GM20000 (cell line): Measurements from ENCODE around the gene POU3F1.

Source experiments
- DNase-seq: peaks from one replicate; pipeline ENCODE4 v3.0.0; 2012; ENCODE audit warnings: low spot score
- TF ChIP-seq, protein P1 (sequence below): IDR thresholded peaks from 2 replicates; pipeline ENCODE4 v1.5.1; 2012; ENCODE audit warnings: mild to moderate bottlenecking, control low read depth; ENCODE audit errors: extremely low read depth, missing control alignments

The POU3F1 gene

DNA sequence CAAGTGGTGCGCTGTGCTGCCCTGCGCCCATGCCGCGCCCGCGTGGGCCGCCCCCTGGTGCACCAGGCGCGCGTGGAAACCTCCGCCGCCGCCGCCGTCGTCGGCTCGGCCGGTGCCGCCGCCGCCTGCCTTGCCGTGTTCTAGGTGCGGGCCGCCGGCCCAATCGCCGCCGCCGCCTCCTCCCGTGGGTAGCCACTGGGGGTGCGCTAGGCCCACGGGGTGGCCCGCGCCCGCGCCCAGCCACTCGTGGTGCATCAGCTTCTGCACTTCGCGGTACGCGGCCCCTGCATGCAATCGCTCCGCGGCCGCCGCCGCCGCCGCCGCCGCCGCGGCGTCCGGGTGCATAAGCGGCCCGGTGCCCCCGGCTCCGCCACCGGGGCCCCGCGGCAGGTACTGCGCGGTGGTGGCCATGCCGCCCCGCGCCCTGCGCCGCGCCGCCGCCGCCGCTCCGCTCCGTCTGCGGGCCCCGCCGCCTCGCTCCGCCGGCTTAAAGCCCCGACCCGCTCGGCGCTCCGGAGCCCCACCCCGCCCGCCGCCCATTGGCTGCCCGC is at the start of gene POU3F1:
POU3F1 (minus strand) TSS at position 461 of the 551 bp plus-strand sequence; CDS start at position 411, 50 bp downstream.
- no peak for DNase-seq
- TF ChIP-seq, protein P1, sequence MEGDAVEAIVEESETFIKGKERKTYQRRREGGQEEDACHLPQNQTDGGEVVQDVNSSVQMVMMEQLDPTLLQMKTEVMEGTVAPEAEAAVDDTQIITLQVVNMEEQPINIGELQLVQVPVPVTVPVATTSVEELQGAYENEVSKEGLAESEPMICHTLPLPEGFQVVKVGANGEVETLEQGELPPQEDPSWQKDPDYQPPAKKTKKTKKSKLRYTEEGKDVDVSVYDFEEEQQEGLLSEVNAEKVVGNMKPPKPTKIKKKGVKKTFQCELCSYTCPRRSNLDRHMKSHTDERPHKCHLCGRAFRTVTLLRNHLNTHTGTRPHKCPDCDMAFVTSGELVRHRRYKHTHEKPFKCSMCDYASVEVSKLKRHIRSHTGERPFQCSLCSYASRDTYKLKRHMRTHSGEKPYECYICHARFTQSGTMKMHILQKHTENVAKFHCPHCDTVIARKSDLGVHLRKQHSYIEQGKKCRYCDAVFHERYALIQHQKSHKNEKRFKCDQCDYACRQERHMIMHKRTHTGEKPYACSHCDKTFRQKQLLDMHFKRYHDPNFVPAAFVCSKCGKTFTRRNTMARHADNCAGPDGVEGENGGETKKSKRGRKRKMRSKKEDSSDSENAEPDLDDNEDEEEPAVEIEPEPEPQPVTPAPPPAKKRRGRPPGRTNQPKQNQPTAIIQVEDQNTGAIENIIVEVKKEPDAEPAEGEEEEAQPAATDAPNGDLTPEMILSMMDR = no peak

DNA sequence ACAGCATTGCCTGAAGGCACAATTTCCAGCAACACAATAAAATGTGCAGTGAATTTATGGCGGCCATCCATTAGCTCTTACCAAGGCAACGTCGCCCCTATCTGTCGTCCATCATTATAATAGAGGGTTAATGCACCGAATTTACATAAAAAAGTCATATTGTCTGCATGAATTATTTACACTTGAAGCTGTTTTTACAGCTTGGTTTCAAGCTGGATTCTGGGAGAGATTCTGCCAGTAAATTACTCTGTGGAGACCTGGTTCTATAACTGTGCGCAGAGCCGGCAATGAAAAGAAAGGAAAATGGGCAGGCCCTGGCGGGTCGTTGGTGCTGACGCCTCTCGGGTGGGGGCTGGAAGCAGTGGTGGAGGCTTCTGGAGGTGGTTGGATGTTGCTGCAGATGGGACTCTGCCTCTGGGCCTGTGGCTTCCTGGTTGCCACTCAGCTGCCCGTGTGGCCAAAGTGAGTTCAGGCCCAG is 48.9 kb upstream of the POU3F1 start:
- TF ChIP-seq, protein P1 = no peak

DNA sequence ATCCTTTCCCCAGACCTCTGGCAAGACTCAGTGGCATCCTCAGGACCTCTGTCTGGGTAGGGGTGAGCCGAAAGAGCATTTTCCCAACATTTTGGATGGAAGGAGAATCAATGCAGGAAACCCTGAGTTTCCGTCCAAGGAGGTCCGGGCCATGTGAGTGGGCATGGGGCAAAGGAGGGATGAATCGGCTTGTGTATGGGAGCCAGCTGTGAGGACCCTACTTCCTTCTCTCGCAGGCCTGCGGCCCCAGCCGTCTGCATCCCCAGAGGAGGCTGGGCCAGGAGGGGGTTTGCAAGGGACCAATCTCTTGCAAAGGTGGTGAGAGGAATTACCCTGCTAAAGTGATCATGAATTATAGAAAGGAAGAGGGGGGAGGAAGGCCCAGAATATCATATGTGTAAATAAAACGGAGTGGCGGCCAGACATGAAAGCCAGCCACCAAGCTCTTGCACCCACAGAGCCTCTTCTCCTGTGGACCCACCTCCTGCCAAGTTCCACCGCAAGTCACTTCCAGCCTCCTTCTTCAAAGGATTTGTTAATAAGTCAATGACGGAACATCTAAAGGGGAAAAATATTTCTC is 48.2 kb upstream of the POU3F1 start:
- no peak for DNase-seq
- TF ChIP-seq, protein P1 = no peak

More for the DNA sequence above, 48.9 kb upstream of the POU3F1 start:
- DNase-seq = no peak

DNA sequence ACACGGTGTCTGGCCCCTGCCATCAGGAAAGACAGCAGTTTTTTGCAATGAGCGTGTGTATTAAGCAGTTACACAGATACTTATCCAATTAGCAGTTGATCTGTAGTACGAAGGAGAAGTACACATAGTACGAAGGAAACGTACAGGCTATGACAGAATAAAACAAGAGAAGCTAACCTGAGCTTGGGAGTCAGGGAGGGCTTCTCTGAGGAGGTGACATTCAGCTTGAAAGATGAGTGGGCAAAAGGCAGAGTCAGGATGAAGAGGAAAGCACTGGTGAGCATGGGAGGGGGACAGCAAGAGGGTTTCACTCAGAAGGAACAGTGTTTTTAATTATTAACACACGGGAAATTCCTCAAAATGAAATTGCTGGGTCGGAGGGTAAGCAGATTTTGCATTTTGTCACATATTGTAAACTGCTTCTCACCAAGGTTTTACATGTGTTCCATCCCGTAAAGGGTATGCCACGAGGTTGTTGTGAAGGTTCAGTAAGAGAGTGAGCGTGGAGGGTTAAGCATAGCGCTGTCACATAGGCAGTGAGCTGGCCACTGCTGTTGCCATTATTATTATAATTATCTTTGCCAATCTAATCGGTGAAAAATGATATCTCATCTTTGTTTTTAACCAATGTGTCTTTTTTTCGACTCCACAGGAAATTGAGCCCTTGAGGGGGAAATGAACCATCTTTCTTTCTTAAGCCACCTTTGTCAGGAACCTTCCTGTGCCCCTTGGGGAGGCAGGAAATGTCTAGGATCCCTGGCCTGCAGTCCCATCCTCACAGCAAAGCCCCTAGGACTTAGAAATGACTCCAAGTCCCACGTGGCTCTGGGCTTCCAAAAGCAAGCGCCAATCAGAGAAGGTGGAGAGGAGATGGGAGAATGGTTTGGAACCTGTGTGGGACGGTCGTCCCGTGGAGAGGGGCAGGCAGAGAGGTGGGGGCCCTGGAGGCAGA is 47.3 kb upstream of the POU3F1 start:
- DNase-seq = no peak
- TF ChIP-seq, protein P1 = no peak

DNA sequence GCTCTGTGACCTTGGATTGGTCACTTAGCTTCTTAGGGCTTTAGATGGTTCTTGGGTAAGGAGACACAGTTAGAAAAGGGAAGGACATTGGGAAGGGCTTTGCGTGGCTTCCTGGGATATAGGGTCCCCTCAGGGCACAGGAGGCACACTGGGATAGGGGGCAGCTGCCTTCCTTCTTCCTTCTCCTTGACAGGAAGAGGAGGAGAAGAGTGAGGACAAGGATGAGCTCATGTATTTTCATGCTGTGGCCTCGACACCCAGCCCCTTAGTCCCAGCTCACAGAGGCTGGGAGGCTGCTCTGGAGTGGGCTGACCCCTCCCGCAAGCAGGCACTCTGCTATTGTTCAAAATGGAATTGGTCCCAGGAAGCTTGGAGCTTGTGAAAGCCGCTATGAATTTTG is 45.7 kb upstream of the POU3F1 start:
- DNase-seq = no peak
- TF ChIP-seq, protein P1 = no peak

DNA sequence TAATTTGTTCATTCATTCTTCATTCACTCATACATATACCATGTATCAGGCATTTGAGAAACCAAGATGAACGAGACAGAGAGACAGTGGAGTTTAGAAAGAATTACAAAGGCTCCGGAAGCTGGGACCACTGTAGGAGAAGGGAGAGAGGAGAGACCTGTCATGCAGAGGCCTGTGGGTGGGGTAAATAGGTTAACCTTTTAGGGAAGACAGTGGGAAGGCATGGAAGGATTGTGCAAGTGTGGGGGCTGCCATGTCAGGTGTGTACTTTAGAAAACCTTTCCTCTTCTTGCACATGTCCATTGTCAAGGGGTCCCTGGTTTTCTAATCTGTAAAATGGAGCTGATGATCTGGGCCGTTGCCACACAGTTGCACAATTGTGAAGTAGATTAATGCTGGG is 44.2 kb upstream of the POU3F1 start:
- TF ChIP-seq, protein P1 = no peak
- DNase-seq = no peak

DNA sequence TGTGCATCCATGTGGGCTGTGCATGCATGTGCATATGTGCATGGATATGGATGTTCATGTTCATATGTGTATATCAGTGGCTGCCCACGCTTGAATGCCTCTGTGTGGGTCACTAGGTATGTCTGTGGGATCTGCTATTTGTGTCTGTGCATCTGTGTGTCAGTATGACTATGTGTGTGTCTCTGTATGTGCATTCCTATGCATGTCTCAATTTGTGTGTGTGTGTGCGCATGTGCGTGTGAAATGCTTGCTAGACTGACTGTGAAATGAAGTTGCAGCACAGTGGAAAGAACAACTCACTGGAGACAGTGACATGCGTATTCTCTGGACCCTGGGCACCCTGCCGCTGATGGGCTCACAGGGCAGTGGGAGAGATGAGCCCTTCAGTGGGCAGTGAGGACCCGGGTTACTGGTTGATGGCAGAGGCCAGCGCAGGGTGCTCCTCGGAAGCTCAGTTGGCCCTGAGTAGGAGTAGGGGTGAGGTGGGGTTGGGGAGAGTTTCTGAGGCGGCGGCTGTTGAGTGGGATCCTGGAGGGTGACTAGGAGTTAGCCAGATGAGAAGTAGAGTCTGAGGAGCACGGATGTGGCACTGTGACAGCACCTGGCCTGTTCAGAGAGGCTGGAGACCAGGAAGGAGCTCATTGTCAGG is 43.2 kb upstream of the POU3F1 start:
- no peak for DNase-seq
- TF ChIP-seq, protein P1 = no peak
